GM15510 (cell line): ENCODE measurements around the gene KLHDC4.

Experiments
- POLR2A ChIP-seq: IDR thresholded peaks from 3 replicates; pipeline ENCODE4 v1.6.1; 2011; ENCODE audit warnings: borderline replicate concordance; ENCODE audit not compliant: insufficient read length; ENCODE audit errors: extremely low read depth

Gene KLHDC4

DNA sequence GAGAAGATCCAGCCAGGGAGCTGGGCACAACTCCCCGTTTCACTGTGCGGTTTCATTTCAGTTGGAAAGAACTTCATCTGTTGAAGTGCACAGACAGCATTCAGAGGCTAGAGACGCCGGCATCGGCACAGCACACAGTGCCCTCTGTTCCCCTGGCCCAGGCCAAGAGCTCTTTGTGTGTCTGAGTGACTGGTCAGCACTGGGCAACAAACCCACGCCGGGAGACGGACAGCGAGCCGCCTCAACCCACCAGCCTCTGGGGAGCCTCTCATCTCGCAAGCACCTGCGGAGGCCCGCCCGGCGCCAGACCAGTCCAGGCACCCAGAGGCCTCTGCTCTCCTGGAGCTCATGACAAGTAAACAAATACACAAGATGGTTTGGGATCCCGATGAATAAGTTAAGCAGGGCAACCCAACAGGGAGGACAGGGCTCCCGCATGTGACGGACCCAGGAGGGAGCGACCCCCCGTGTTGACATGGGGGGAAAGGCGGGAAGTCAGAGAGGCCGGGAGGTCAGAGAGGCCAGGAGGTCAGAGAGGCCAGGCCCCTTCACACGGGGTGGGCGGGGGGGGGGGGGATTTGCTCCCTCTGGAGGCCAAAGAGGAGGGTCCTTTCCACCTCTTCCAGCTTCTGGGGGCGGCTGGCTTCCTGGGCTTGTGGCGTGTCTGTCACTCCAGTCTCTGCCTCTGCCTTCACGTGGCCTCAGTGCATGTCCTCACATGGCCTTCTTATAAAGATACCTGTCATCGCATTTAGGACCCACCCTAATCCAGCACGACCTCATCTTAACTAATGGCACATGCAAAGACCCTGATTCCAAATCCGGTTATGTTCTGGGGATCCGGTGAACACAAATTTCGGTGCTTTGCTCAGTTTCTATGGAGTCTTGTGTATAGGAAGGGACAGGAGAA lies 25.8 kb upstream of the KLHDC4 start:
- no peak for TF ChIP-seq POLR2A

DNA sequence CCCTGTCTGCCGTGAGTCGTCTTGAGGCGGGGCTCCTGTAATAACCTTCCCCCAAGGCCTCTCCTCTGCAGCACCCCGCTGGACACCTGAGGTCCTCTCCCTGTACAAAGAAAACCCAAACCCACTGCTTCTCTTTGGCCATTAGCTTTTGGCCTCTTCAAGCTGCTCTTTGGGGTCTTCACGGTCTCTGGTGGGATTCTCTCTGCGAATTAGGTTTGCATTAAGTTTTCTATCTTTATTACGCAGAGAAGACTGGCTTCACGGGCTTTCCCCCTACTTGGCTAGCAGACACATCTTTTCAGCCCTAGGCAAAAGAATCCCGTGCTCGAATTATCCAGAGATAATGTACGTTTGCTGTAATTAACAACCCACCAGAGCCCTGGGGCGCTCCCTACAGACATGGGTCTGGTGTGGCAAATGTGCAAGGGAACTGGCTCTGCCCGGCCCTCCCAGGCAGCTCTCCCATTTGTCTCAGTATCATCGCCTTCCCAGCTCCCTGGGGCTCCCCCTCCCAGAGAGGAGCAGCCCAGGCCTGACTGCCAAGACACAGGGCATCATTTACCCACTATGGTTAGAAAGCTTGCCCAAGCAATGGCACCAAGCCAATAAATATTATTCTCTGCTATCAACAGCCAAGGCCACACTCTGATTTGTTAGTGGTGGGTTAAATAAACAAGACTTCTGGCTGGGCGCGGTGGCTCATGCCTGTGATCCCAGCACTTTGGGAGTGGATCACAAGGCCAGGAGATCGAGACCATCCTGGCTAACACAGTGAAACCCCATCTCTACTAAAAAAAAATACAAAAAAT lies 24.7 kb upstream of the KLHDC4 start:
- TF ChIP-seq POLR2A: no peak

DNA sequence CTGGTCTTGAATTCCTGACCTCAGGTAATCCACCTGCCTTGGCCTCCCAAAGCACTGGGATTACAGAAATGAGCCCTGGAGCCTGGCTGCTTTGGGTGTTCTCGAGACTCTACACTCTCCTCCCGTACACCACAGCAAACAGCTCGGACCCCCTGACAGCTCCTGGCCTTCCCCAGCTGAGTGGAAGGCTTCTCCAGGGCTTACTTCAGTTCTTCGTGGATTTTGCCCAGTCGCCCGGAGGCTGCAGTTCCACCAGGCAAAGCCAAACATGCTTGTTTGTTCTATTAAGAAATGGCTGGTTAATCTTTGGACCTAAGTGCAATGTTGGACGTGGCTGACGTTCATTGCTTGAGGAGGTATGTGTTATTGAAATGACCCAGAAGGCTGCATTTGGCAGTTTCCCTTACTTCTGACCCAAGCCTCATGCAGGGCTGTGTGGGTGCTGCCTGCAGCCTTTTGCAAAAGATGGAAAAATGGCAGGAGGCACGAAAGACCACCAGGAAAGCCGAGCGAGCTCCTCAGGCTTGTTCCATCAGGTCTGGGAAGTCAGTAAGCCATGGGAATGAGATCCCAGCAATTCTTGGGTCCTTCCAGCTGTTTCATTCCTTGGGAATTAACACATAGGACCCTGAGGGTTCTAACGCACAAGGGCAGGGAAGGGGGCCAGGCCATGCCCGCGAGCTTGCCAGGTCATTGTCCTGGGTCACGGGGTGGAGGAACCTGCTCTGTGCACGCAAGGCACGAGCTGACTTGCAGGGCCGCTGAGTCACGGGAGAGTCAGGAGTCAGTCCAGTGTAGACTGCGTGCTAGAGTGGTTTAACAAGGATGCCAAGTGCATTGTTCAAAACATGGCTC lies 23.9 kb upstream of the KLHDC4 start:
- TF ChIP-seq POLR2A: no peak

DNA sequence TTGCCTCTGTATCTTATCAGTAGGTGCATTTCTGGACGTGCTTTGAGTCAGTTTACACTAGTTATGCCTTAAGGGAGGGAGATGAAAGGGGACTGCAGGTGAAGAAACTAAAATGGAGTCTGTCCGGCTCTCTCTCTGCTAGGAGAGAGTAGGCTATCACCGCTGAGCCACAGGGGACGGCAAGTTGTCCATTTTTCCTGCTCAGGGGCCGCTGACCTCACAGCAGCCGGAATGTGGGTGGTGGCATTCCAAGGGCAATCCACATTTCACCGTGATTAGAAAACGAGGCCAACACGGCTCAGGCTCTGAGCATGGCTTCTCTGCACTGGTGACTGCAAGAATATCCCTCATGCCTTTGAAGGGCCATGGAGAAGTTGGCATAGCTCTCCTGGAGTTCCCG lies 19.0 kb upstream of the KLHDC4 start:
- TF ChIP-seq POLR2A: no peak

DNA sequence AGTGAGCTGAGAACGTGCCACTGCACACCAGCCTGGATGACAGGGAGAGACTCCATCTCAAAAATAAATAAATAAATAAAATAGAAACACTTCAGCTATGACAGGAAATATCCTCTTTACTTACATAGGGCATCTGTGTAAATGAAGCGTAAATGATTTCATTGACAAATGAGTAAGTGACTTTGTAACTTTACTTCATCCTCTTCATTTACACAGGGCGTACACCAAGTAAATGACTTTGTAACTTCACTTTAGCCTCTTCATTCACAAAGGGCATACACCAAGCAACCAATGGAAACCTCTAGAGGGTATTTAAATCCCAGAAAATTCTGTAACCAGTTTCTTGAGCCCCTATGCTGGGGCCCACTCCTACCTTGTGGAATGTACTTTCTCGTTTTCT lies 16.2 kb upstream of the KLHDC4 start:
- no peak for TF ChIP-seq POLR2A

DNA sequence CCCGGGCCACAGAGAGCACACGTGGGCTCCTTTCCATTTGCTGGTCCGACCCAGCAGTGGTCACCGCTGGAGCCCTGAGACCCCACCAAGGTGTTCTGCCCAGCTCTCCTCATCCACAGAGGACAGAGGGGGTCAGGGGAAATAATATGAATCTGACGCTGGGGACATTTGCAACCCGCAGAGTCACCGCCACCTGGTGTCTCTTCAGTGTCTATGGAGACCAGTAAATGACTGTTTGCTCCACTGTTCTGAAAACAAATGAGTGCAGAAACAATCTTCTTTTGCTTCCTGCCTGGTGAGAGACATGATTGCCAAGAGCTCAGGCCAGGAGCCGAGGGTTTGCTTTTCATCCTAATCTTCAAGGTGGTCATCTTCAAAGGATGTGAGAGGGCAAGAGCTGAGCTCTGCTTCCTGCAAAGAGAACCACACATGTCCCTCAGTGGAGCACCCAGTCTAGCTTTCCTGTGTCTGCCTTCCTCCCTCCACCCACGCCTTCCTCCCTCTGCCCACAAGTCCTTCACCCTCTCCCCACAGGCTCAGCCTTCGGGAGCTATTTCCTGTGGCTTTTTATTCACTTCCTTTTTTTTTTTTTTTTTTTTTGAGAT lies 14.7 kb upstream of the KLHDC4 start:
- no peak for TF ChIP-seq POLR2A

DNA sequence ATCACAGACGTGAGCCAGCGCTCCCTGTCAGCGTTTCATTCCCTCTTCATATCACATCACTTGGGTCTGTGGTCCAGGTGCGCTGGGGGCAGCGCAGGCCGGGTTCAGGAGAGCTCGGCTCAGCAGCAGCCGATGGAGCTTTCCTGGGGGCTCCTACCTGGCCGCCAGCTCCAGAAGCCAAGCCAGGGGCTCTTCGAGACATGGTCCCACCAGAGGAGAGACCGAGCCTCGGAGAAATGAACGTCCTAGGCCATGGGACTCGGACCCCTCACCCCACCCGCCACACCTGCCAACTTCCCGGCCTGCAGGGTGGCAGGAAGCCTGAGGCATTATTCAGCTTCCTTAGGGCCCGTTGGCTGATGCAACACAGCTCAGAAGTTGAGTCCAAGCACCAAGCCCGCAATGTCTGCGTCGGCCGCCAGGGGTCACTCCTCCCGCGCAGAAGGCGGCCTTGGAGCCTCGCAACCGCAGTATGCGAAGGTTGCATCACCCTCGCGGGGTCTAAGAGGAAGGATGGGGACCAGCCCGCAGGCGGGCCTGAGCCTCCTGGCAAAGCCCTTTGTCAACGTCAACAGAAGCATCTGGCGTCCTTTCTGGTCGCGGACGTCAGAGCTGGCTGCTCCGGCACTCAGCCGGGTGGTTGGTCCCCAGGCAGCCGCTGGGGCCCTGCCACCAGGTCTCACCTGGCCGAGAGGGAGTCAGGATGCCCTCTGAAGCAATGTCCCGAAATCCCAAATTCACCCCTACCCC lies 13.2 kb upstream of the KLHDC4 start:
- peak; percentile 53 for TF ChIP-seq POLR2A

DNA sequence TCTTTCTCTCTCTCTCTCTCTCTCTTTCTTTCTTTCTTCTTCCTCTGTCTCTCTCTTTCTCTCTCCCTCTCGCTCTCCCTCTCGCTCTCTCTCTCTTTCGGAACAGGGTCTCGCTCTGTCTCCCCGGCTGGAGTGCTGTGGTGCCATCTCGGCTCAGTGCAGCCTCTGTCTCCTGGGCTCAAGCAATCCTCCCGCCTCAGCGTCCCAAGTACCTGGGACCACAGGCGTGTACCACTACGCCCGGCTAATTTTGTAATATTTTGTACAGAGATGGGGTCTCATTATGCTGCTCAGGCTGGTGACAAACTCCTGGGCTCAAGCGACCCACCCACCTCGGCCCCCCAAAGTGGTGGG lies 12.7 kb upstream of the KLHDC4 start:
- TF ChIP-seq POLR2A: no peak

DNA sequence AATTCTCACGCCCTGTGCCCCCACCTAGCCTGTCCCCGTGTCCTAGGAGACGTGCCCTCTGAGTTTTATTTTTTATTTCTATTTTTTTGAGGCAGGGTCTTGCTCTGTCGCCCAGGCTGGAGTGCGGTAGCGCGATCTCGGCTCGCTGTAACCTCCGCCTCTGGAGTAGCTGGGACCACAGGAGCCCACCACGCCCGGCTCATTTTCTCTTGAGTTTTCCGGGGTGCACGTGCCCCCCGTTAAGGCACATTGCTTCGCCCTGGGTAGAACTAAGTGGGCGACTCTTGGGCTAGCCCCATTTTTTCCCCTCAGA lies 655 bp upstream of the KLHDC4 start:
- TF ChIP-seq POLR2A: no peak

DNA sequence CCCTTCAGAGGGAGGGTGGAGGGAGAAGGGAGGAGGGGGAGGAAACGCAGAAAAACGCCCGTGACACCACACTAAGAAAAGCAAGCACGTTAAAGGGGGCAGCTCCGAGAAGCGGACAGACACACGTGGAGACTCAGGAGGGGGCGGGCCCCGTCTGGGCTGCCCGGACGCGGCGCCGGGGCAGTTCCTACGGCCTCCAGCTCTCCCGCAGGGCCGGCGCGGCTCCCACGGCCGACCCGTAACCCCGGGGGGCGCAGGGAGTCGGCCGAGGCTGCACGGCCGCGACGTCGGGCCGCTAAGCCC lies 362 bp downstream of the KLHDC4 start:
- no peak for TF ChIP-seq POLR2A

DNA sequence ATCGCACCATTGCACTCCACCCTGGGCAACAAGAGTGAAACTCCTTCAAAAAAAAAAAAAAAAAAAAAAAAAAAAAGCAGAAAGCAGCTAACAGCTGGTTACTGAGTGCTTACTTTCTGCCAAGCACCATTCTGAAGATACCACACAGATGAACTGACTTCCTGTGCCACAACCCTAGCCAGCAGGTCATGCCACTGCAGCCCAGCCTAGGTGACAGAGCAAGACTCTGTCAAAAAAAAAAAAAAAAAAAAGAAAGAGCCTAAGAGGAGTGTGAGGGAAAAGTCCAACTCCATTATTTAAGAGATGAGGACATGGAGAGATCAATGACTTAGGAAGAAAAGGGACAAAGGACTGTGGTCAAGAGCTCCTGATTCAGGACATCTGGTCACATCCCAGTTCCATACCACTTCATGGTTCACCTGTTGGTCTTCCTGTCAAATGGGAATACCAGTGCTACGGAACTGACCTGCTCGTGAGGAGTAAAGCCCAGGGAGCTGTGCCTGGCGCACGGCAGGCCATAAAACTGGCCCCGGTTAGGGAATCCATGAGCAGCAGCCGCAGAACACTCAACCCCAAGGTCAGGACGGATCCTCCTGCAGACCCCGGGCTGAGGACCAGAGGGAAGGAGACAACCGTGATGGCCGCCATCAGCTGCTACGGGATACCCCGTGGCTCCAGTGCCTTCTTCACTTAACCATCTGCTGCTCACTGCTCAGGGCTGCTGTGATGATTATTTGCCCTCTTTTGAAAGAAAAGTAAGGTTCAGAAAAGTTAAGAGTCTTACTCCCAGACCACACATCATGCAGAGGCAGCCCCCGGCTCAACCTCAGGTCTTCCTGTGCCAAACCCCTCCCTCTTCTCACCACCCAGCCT lies 950 bp downstream of the KLHDC4 start:
- TF ChIP-seq POLR2A: no peak

DNA sequence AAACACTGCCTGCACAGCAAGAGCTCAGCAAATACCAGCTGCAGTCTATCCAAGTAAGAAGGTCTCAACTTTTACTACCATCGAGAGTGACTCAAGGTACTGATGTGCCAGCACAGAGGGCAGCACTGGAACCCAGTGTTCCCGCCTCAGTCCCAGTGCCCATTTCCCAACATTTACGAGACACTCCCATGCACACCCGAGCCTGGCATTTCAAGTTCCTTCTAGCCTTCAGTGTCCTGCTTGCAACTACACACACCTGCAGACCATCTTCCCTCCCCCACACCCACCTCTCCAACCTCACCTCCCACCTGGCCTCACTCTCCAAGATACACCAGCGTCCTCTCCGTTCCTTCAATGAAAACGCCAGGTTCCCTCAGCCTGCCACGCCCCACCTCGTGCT lies 3.2 kb downstream of the KLHDC4 start:
- TF ChIP-seq POLR2A: no peak

DNA sequence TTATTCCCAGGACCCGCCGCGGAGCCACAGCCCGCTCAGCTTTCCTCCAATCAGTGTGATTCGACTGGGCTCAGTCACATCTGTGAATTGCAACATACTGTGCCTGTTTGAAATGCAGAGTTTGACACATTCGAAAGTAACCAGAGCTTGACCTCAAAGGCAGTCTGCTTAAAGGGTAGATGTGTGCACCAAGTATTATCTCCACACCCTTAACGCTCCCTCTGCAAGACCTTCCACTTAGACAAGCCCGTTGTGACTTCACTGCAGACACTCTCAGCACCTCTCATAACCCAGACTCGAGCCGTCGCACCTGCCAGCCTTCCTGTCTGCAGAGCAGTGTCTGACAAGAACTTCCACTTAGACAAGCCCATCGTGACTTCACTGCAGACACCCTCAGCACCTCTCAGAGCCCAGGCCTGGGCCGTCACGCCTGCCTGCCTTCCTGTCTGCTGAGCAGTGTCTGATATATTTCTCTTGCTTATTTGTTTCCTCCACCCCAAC lies 3.7 kb downstream of the KLHDC4 start:
- TF ChIP-seq POLR2A: no peak
